DND-41 (cell line): Measurements from ENCODE around the gene OR6B2.

Experiments used
- ATAC-seq: fragments of 200-7000 bp; cut with Tn5 transposase; 3 replicates; pipeline ENCODE4 v1.9.1; 2021; ENCODE audit warnings: low read depth; ENCODE audit not compliant: insufficient read depth
- DNase-seq: peaks from one replicate; pipeline ENCODE4 v3.0.0-alpha.2; 2020
- H2AFZ ChIP-seq: 2 replicates; pipeline ENCODE4 v1.6.0; 2012; ENCODE audit warnings: low read depth, low read length
- H3K27ac ChIP-seq: 2 replicates; pipeline ENCODE4 v1.5.1; 2012; ENCODE audit warnings: low read length, inconsistent platforms
- H3K27me3 ChIP-seq: fragments of 200-600 bp; sonication (generic); 2 replicates; pipeline ENCODE4 v1.6.0; 2012; ENCODE audit warnings: low read length, mild to moderate bottlenecking, inconsistent platforms; ENCODE audit not compliant: insufficient read depth, poor library complexity
- H3K36me3 ChIP-seq: 2 replicates; pipeline ENCODE4 v1.5.1; 2012; ENCODE audit warnings: low read length, inconsistent platforms; ENCODE audit not compliant: insufficient read depth
- H3K4me1 ChIP-seq: 2 replicates; pipeline ENCODE4 v1.5.1; 2012; ENCODE audit warnings: mild to moderate bottlenecking, low read length; ENCODE audit not compliant: insufficient read depth
- H3K4me2 ChIP-seq: 2 replicates; pipeline ENCODE4 v1.6.0; 2012; ENCODE audit warnings: mild to moderate bottlenecking, moderate library complexity, low read length, inconsistent platforms; ENCODE audit not compliant: insufficient read depth
- H3K4me3 ChIP-seq, 2 experiments: fragments of 200-600 bp in 1 of 2; shearing (Covaris generic) in 1 of 2; 2 replicates each; pipeline ENCODE4 v1.5.1; 2012 to 2016; ENCODE audit warnings: inconsistent platforms in 2 of 2, low read length in 2 of 2, mild to moderate bottlenecking in 2 of 2, low read depth in 1 of 2, moderate library complexity in 1 of 2
- H3K79me2 ChIP-seq: 2 replicates; pipeline ENCODE4 v1.6.0; 2012; ENCODE audit warnings: low read length, inconsistent platforms; ENCODE audit not compliant: insufficient read depth
- H3K9ac ChIP-seq: 2 replicates; pipeline ENCODE4 v1.6.0; 2012; ENCODE audit warnings: low read depth, mild to moderate bottlenecking, inconsistent platforms, low read length, moderate library complexity
- H3K9me3 ChIP-seq: 2 replicates; pipeline ENCODE4 v1.5.1; 2012; ENCODE audit warnings: low read length, moderate library complexity, mild to moderate bottlenecking, inconsistent platforms; ENCODE audit not compliant: insufficient read depth, severe bottlenecking
- H4K20me1 ChIP-seq: 2 replicates; pipeline ENCODE4 v1.6.0; 2012; ENCODE audit warnings: low read length; ENCODE audit not compliant: insufficient read depth
- CTCF ChIP-seq: IDR thresholded peaks from 2 replicates; pipeline ENCODE4 v1.5.1; 2012; ENCODE audit warnings: borderline replicate concordance, low read length, moderate library complexity, mild to moderate bottlenecking; ENCODE audit not compliant: poor library complexity, severe bottlenecking; ENCODE audit errors: extremely low read depth
- EZH2 ChIP-seq: IDR thresholded peaks from 3 replicates; pipeline ENCODE4 v1.6.1; 2012; ENCODE audit warnings: borderline replicate concordance, low read depth, mild to moderate bottlenecking, moderate library complexity, low read length, inconsistent platforms; ENCODE audit not compliant: severe bottlenecking

The OR6B2 gene

GRCh38 chr2:240055177-240055917, 25.1 kb upstream of the OR6B2 start:
- H3K9ac ChIP-seq: no peak overlapping the region
- no peak overlapping the region for H2AFZ ChIP-seq
- TF ChIP-seq EZH2 (no peak), CTCF (no peak)
- ATAC-seq (no peak), DNase-seq (no peak)
- peaks cover 24% of the 10 kb centered on the region for H3K27me3 ChIP-seq
- H3K36me3 ChIP-seq: no peaks in the 10 kb centered on the region
- no peak overlapping the region for H3K4me3 ChIP-seq
- no peak overlapping the region for H3K4me2 ChIP-seq
- no peaks in the 10 kb centered on the region for H3K79me2 ChIP-seq
- H3K9me3 ChIP-seq: no peaks in the 10 kb centered on the region
- peaks cover 3% of the 10 kb centered on the region; the same call in 1 of the 2 replicates for H4K20me1 ChIP-seq
- H3K4me1 ChIP-seq: no peaks in the 10 kb centered on the region
- no peak overlapping the region for H3K27ac ChIP-seq

- no peak for TF ChIP-seq EZH2
- no peak for TF ChIP-seq CTCF
- no peak within 1 kb of the TSS for H3K4me3 ChIP-seq
- no peaks in the 10 kb centered on the region for H3K4me1 ChIP-seq
- no peak for ATAC-seq
- no peaks in the 10 kb centered on the region for H3K79me2 ChIP-seq
- no peak for DNase-seq
- no peak within 1 kb of the TSS for H3K27ac ChIP-seq
- H4K20me1 ChIP-seq: peaks cover 3% of the 10 kb centered on the region; the same call in 1 of the 2 replicates
- H3K9ac ChIP-seq: no peak within 1 kb of the TSS
- no peak within 1 kb of the TSS for H2AFZ ChIP-seq
- no peaks in the 10 kb centered on the region for H3K9me3 ChIP-seq
- H3K4me2 ChIP-seq: no peak within 1 kb of the TSS
- H3K36me3 ChIP-seq: no peaks in the 10 kb centered on the region
- peaks cover 38% of the 10 kb centered on the region for H3K27me3 ChIP-seq
Observed at GRCh38 chr2:240053173-240054155, 23.2 kb upstream of the OR6B2 start, which contains the start of gene OR6B3. OR6B3 (minus strand) TSS chr2:240053521.

- H3K4me3 ChIP-seq: no peak overlapping the region
- TF ChIP-seq EZH2 (no peak), CTCF (no peak)
- H3K9ac ChIP-seq: no peak overlapping the region
- peaks cover 47% of the 10 kb centered on the region for H3K27me3 ChIP-seq
- no peak overlapping the region for H3K27ac ChIP-seq
- H2AFZ ChIP-seq: no peak overlapping the region
- H3K9me3 ChIP-seq: no peaks in the 10 kb centered on the region
- DNase-seq (no peak), ATAC-seq (no peak)
- no peaks in the 10 kb centered on the region for H3K4me1 ChIP-seq
- no peak overlapping the region for H3K4me2 ChIP-seq
- H3K79me2 ChIP-seq: no peaks in the 10 kb centered on the region
- H3K36me3 ChIP-seq: no peaks in the 10 kb centered on the region
- peaks cover 3% of the 10 kb centered on the region; the same call in 1 of the 2 replicates for H4K20me1 ChIP-seq
Observed at GRCh38 chr2:240052524-240052923, 22.3 kb upstream of the OR6B2 start.
